ENCODE measurements around the gene ERCC8. TPM values are rescaled to one million over a fixed set of nuclear protein-coding genes. Genes with fewer than 3 reads are reported as not detected.
"Not testable (repeated sequence)": the region's sequence is repeated elsewhere in the genome, so short reads cannot be mapped to it uniquely, and the experiment has no call there.

The ERCC8 gene
- total RNA-seq, 1 experiment from 2014 or later, result 13.0 TPM

DNA sequence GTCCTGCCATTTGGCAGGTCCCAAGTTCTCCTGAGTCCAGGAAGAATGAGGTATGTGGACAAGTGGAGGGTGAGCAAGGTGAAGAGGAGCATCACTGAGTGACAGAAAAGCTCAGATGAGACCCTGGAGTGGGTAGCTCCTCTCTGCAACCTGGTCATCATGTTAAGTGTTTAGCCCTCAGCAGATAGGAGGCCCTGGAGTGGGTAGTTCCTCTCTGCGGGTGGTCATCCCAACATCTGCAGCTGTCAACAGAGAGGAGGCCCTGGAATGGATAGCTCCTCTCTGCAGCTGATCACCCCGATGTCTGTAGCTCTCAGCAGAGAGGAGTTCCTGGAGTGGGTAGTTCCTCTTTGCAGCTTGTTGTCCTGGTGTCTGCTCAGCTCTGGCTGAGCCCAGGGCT lies 48.6 kb upstream of the ERCC8 start:
- H2AFZ ChIP-seq, result no peak overlapping the region
- H3K4me1 ChIP-seq (replicated peaks; ENCODE audit: insufficient read depth), result no peaks in the 10 kb centered on the region
- H4K20me1 ChIP-seq (ENCODE audit: insufficient read depth), result no peaks in the 10 kb centered on the region; the same call in none of the 2 replicates
- no peaks in the 10 kb centered on the region for H3K36me3 ChIP-seq (ENCODE audit: low read depth)
- BruUV-seq (replicated peaks), result no TSS peak
- no peak overlapping the region for H3K4me2 ChIP-seq
- intact Hi-C loops (cut with micrococcal nuclease; ENCODE audit: unreplicated experiment), result no loop called here
- H3K27ac ChIP-seq, result no peak overlapping the region
- H3K9me2 ChIP-seq (ENCODE audit: insufficient read depth), result no peaks in the 10 kb centered on the region
- no peak for DNase-seq
- no peaks in the 10 kb centered on the region for H3F3A ChIP-seq (ENCODE audit: insufficient read depth, low read depth)
- H3K27me3 ChIP-seq (ENCODE audit: insufficient read depth, low read depth), result no peaks in the 10 kb centered on the region
- no peak overlapping the region for H3K4me3 ChIP-seq
- TF ChIP-seq, protein P1, sequence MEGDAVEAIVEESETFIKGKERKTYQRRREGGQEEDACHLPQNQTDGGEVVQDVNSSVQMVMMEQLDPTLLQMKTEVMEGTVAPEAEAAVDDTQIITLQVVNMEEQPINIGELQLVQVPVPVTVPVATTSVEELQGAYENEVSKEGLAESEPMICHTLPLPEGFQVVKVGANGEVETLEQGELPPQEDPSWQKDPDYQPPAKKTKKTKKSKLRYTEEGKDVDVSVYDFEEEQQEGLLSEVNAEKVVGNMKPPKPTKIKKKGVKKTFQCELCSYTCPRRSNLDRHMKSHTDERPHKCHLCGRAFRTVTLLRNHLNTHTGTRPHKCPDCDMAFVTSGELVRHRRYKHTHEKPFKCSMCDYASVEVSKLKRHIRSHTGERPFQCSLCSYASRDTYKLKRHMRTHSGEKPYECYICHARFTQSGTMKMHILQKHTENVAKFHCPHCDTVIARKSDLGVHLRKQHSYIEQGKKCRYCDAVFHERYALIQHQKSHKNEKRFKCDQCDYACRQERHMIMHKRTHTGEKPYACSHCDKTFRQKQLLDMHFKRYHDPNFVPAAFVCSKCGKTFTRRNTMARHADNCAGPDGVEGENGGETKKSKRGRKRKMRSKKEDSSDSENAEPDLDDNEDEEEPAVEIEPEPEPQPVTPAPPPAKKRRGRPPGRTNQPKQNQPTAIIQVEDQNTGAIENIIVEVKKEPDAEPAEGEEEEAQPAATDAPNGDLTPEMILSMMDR (conservative IDR thresholded peaks at IDR 0.05), result no peak
- TF ChIP-seq EZH2 (IDR thresholded peaks at IDR 0.05; ENCODE audit: low read depth), result no peak
- CTCF ChIA-PET, result no interaction called here
- POLR2A ChIA-PET (ENCODE audit: unreplicated experiment), result interaction anchor here (0.7 kb wide), 1 partner anchor 25 kb away, joined by 6 read pairs; no protein-coding TSS in a partner anchor
- H3K79me2 ChIP-seq (ENCODE audit: low read depth), result no peaks in the 10 kb centered on the region
- H3K9me3 ChIP-seq (ENCODE audit: insufficient read depth, low read depth), result peaks cover 5% of the 10 kb centered on the region; the same call in 1 of the 2 replicates

DNA sequence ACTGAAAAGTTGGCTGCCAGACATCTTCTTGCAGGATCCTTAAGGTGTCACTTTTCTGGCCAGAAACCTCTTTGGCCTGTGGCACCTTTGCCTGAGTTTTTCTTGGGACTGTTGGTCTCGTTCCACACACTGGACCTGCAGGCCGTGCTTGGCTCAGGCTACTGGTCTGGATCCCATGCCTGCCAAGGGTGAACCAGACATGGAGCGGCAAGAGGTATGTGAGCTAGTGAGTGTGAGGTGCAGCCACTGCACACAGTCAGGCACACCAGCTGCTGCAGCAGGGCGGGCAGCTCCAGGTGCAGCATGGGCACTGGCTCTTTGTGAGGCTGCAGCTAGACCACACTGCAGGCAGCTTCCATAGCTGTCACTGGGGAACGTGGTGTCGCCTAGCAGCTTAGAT lies 48.0 kb upstream of the ERCC8 start:
- TF ChIP-seq, protein P1 (conservative IDR thresholded peaks at IDR 0.05), result no peak
- no peak for TF ChIP-seq EZH2 (IDR thresholded peaks at IDR 0.05; ENCODE audit: low read depth)
- intact Hi-C loops (cut with micrococcal nuclease; ENCODE audit: unreplicated experiment), result no loop called here
- BruUV-seq (replicated peaks), result no TSS peak
- Histone ChIP-seq H3K27ac (no peak overlapping the region), H2AFZ (no peak overlapping the region), H3K4me2 (no peak overlapping the region), H4K20me1 (ENCODE audit: insufficient read depth) (no peaks in the 10 kb centered on the region; the same call in none of the 2 replicates), H3K9me2 (ENCODE audit: insufficient read depth) (no peaks in the 10 kb centered on the region), H3K4me3 (no peak overlapping the region), H3K27me3 (ENCODE audit: insufficient read depth, low read depth) (no peaks in the 10 kb centered on the region), H3K36me3 (ENCODE audit: low read depth) (no peaks in the 10 kb centered on the region), H3K9me3 (ENCODE audit: insufficient read depth, low read depth) (peaks cover 5% of the 10 kb centered on the region; the same call in 1 of the 2 replicates), H3K4me1 (replicated peaks; ENCODE audit: insufficient read depth) (no peaks in the 10 kb centered on the region), H3K79me2 (ENCODE audit: low read depth) (no peaks in the 10 kb centered on the region), H3F3A (ENCODE audit: insufficient read depth, low read depth) (no peaks in the 10 kb centered on the region)
- no peak for DNase-seq
- ChIA-PET POLR2A (ENCODE audit: unreplicated experiment) (no interaction called here), CTCF (no interaction called here)

DNA sequence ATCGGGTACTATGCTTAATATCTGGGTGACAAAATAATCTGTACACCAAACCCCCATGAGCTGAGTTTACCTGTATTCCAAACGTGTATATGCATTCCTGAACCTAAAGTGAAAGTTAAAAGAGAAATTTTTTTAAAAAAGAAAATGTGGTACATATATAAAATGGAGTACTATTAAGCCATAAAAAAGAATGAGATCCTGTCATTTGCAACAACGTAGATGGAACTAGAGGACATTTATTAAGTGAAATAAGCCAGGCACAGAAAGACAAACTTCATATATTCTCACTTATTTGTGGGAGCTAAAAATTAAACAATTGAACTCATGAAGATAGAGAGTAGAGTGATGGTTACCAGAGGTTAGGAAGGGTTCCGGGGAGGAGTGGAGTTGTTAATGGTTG lies 44.9 kb upstream of the ERCC8 start:
- H3K9me3 ChIP-seq (ENCODE audit: insufficient read depth, low read depth), result peaks cover 5% of the 10 kb centered on the region; the same call in 1 of the 2 replicates
- no peak overlapping the region for H2AFZ ChIP-seq
- 0 out of 2 replicates have a peak, but pooled peaks cover 6% of the 10 kb centered on the region for H3K79me2 ChIP-seq (ENCODE audit: low read depth)
- H3F3A ChIP-seq (ENCODE audit: insufficient read depth, low read depth), result no peaks in the 10 kb centered on the region
- intact Hi-C loops (cut with micrococcal nuclease; ENCODE audit: unreplicated experiment), result no loop called here
- H3K27me3 ChIP-seq (ENCODE audit: insufficient read depth, low read depth), result no peaks in the 10 kb centered on the region
- no peak for DNase-seq
- ChIA-PET POLR2A (ENCODE audit: unreplicated experiment) (no interaction called here), CTCF (no interaction called here)
- H3K9me2 ChIP-seq (ENCODE audit: insufficient read depth), result no peaks in the 10 kb centered on the region
- H3K36me3 ChIP-seq (ENCODE audit: low read depth), result no peaks in the 10 kb centered on the region
- H3K27ac ChIP-seq, result no peak overlapping the region
- no peak overlapping the region for H3K4me3 ChIP-seq
- no peaks in the 10 kb centered on the region for H3K4me1 ChIP-seq (replicated peaks; ENCODE audit: insufficient read depth)
- BruUV-seq (replicated peaks), result no TSS peak
- H3K4me2 ChIP-seq, result no peak overlapping the region
- TF ChIP-seq, protein P1 (conservative IDR thresholded peaks at IDR 0.05), result no peak
- no peak for TF ChIP-seq EZH2 (IDR thresholded peaks at IDR 0.05; ENCODE audit: low read depth)
- no peaks in the 10 kb centered on the region; the same call in none of the 2 replicates for H4K20me1 ChIP-seq (ENCODE audit: insufficient read depth)

DNA sequence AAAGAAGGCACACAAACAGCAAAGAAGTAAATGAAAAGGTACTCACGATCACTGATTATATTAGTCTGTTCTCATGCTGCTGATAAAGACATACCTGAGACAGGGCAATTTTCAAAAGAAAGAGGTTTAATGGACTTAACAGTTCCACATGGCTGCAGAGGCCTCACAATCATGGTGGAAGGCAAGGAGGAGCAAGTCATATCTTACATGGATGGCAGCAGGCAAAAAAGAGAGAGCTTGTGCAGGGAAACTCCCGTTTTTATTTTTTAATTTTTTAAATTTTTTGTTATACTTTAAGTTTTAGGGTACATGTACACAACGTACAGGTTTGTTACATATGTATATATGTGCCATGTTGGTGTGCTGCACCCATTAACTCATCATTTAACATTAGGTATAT lies 37.3 kb upstream of the ERCC8 start:
- DNase-seq; H3K4me2 ChIP-seq; H3K27ac ChIP-seq; H3K9me3 ChIP-seq (ENCODE audit: insufficient read depth, low read depth); H3K9me2 ChIP-seq (ENCODE audit: insufficient read depth); H3K27me3 ChIP-seq (ENCODE audit: insufficient read depth, low read depth); H3K36me3 ChIP-seq (ENCODE audit: low read depth); H3K4me3 ChIP-seq; BruUV-seq (replicated peaks); CTCF ChIA-PET; POLR2A ChIA-PET (ENCODE audit: unreplicated experiment); H4K20me1 ChIP-seq (ENCODE audit: insufficient read depth); H3F3A ChIP-seq (ENCODE audit: insufficient read depth, low read depth); H3K79me2 ChIP-seq (ENCODE audit: low read depth); H2AFZ ChIP-seq; H3K4me1 ChIP-seq (replicated peaks; ENCODE audit: insufficient read depth); intact Hi-C loops (cut with micrococcal nuclease; ENCODE audit: unreplicated experiment): not testable (repeated sequence)
